Measurements from ENCODE around the gene DYNLT4. TPM values are rescaled to one million over a fixed set of nuclear protein-coding genes. Genes with fewer than 3 reads are reported as not detected.
"Not testable (repeated sequence)": the region's sequence is repeated elsewhere in the genome, so short reads cannot be mapped to it uniquely, and the experiment has no call there.

DYNLT4 gene
- total RNA-seq, 3 donors from 2014 or later: 0.80 to 2.0 (median 1.3) TPM

GRCh38 chr1:44799770-44800584, 7.2 kb downstream of the DYNLT4 start, which contains the start of gene PLK3:
Gene PLK3, plus strand, starts transcription at chr1:44800377. Its CDS starts 87 bp downstream, at chr1:44800464.
- DNase-seq (ENCODE audit: low spot score in 2 of 2): peak; percentile 97 to 98
- Histone ChIP-seq H3K4me3 (peak within 1 kb of the TSS; percentile 85 to 96 (median 92)), H3K27me3 (no peaks in the 10 kb centered on the region), H3K4me1 (peaks cover 0 to 6% of the 10 kb centered on the region in 2 donors), H3K36me3 (no peaks in the 10 kb centered on the region), H3K27ac (peak within 1 kb of the TSS; percentile 93 to 98), H3K9me3 (no peaks in the 10 kb centered on the region)
- peak; percentile 72 to 86 (median 82) for TF ChIP-seq POLR2AphosphoS5 (IDR thresholded peaks at IDR 0.05)
- peak; percentile 62 for TF ChIP-seq POLR2A (IDR thresholded peaks at IDR 0.05)
- peak; percentile 47 to 96 (median 89) for TF ChIP-seq CTCF (IDR thresholded peaks at IDR 0.05)
- intact Hi-C loops (cut with DNase I; ENCODE audit: low total_unique reads): no loop called here

- Histone ChIP-seq H3K36me3 (no peaks in the 10 kb centered on the region), H3K27ac (peak overlapping the region in 1 of 2 donors; percentile 40), H3K27me3 (no peaks in the 10 kb centered on the region), H3K4me1 (peaks cover 0 to 6% of the 10 kb centered on the region in 2 donors), H3K4me3 (no peak overlapping the region), H3K9me3 (no peaks in the 10 kb centered on the region)
- DNase-seq (ENCODE audit: low spot score in 2 of 2): peak in 1 of 2 donors; percentile 15
- intact Hi-C loops (cut with DNase I; ENCODE audit: low total_unique reads): no loop called here
- no peak for TF ChIP-seq POLR2A (IDR thresholded peaks at IDR 0.05)
- TF ChIP-seq CTCF (IDR thresholded peaks at IDR 0.05): no peak
- no peak for TF ChIP-seq POLR2AphosphoS5 (IDR thresholded peaks at IDR 0.05)
Observed at GRCh38 chr1:44798481-44799365, 8.4 kb downstream of the DYNLT4 start.

- DNase-seq (ENCODE audit: low spot score in 2 of 2): peak in 1 of 2 donors; percentile 24
- H3K4me3 ChIP-seq; H3K4me1 ChIP-seq; intact Hi-C loops (cut with DNase I; ENCODE audit: low total_unique reads); H3K9me3 ChIP-seq; H3K27me3 ChIP-seq; H3K36me3 ChIP-seq: not testable (repeated sequence)
- peak overlapping the region in 1 of 2 donors; percentile 40 for H3K27ac ChIP-seq
Observed at GRCh38 chr1:44797886-44798285, 9.3 kb downstream of the DYNLT4 start.

GRCh38 chr1:44792736-44793502, 14.2 kb downstream of the DYNLT4 start:
- intact Hi-C loops (cut with DNase I; ENCODE audit: low total_unique reads): no loop called here
- H3K27me3 ChIP-seq: no peaks in the 10 kb centered on the region
- DNase-seq (ENCODE audit: low spot score in 2 of 2): no peak
- H3K36me3 ChIP-seq: no peaks in the 10 kb centered on the region
- TF ChIP-seq POLR2AphosphoS5 (IDR thresholded peaks at IDR 0.05): no peak
- TF ChIP-seq POLR2A (IDR thresholded peaks at IDR 0.05): no peak
- TF ChIP-seq CTCF (IDR thresholded peaks at IDR 0.05): no peak
- no peak overlapping the region for H3K4me3 ChIP-seq
- H3K4me1 ChIP-seq: no peaks in the 10 kb centered on the region
- H3K27ac ChIP-seq: peak overlapping the region in 1 of 2 donors; percentile 44
- no peaks in the 10 kb centered on the region for H3K9me3 ChIP-seq
